CD14-positive monocyte (primary cell): ENCODE results near the gene CDC40. TPM values are rescaled to one million over a fixed set of nuclear protein-coding genes. Genes with fewer than 3 reads are reported as not detected.

Experiments
- DNase-seq, 3 donors: peaks; one replicate each; pipeline ENCODE4 v3.0.0-alpha.2; 2011 to 2022
- H2AFZ ChIP-seq: 2 replicates; pipeline ENCODE4 v1.6.0; 2012; ENCODE audit warnings: mild to moderate bottlenecking, low read depth, low read length, inconsistent platforms; ENCODE audit not compliant: insufficient read depth, poor library complexity, severe bottlenecking
- H3K27ac ChIP-seq, 2 donors: 1 replicate in 1 of 2; 2 replicates in 1 of 2; pipeline ENCODE4 v1.5.1; 2012 to 2013; ENCODE audit warnings: low read length in 2 of 2, control low read depth in 1 of 2, inconsistent platforms in 1 of 2, low read depth in 1 of 2, mild to moderate bottlenecking in 1 of 2
- H3K27me3 ChIP-seq, 2 donors: one replicate each; pipeline versions ENCODE4 v1.6.0 to v1.6.1; 2011 to 2013; ENCODE audit warnings: low read length in 2 of 2; ENCODE audit not compliant: control insufficient read depth in 2 of 2, insufficient read depth in 2 of 2
- H3K36me3 ChIP-seq, 2 donors: replicated peaks in 1 of 2; 1 replicate in 1 of 2; 2 replicates in 1 of 2; pipeline versions ENCODE4 v1.5.1 to v1.6.1; 2012 to 2013; ENCODE audit warnings: low read length in 2 of 2, control low read depth in 1 of 2, inconsistent platforms in 1 of 2, mild to moderate bottlenecking in 1 of 2; ENCODE audit not compliant: insufficient read depth in 2 of 2, control insufficient read depth in 1 of 2
- H3K4me1 ChIP-seq, 2 donors: 1 replicate in 1 of 2; 2 replicates in 1 of 2; pipeline versions ENCODE4 v1.5.1 to v1.6.1; 2012 to 2013; ENCODE audit warnings: low read length in 2 of 2, control low read depth in 1 of 2, inconsistent platforms in 1 of 2, mild to moderate bottlenecking in 1 of 2, moderate library complexity in 1 of 2; ENCODE audit not compliant: insufficient read depth in 2 of 2, control insufficient read depth in 1 of 2
- H3K4me2 ChIP-seq: replicated peaks from 2 replicates; pipeline ENCODE3; 2012; ENCODE audit warnings: low read length, moderate library complexity, mild to moderate bottlenecking; ENCODE audit not compliant: poor library complexity, severe bottlenecking; ENCODE audit errors: extremely low read depth
- H3K4me3 ChIP-seq, 3 experiments: fragments of 200-600 bp in 1 of 3; sonication (generic) in 1 of 3; replicated peaks in 1 of 3; 1 replicate in 2 of 3; 2 replicates in 1 of 3; pipeline ENCODE4 v1.5.1; 2011 to 2013; ENCODE audit warnings: low read length in 3 of 3, mild to moderate bottlenecking in 3 of 3, control low read depth in 2 of 3, low read depth in 2 of 3, inconsistent platforms in 1 of 3, moderate library complexity in 1 of 3
- H3K79me2 ChIP-seq: 2 replicates; pipeline ENCODE4 v1.6.0; 2012; ENCODE audit warnings: mild to moderate bottlenecking, control low read depth, inconsistent platforms, low read length, moderate library complexity; ENCODE audit not compliant: insufficient read depth
- H3K9ac ChIP-seq: 2 replicates; pipeline ENCODE4 v1.6.0; 2017; ENCODE audit warnings: low read length, mild to moderate bottlenecking; ENCODE audit not compliant: insufficient read depth, poor library complexity, severe bottlenecking
- H3K9me3 ChIP-seq, 2 donors: replicated peaks in 1 of 2; 1 replicate in 1 of 2; 2 replicates in 1 of 2; pipeline versions ENCODE4 v1.5.1 to v1.6.1; 2012 to 2013; ENCODE audit warnings: low read length in 2 of 2, control low read depth in 1 of 2; ENCODE audit not compliant: control insufficient read depth in 1 of 2, insufficient read depth in 1 of 2
- H4K20me1 ChIP-seq: 2 replicates; pipeline ENCODE4 v1.6.0; 2012; ENCODE audit warnings: mild to moderate bottlenecking, low read length, control low read depth, moderate library complexity; ENCODE audit not compliant: insufficient read depth
- H3K27ac Mint-ChIP-seq, 7 donors: one replicate each; pipeline ENCODE4 v1.8.0; 2020; ENCODE audit warnings: mild to moderate bottlenecking in 7 of 7, mixed read lengths in 7 of 7, moderate library complexity in 6 of 7, inconsistent platforms in 2 of 7
- H3K27me3 Mint-ChIP-seq, 3 donors: one replicate each; pipeline ENCODE4 v1.8.0; 2021 to 2022; ENCODE audit warnings: low read depth in 3 of 3, mild to moderate bottlenecking in 3 of 3, mixed read lengths in 3 of 3, moderate library complexity in 3 of 3, inconsistent platforms in 1 of 3
- H3K36me3 Mint-ChIP-seq, 2 donors: one replicate each; pipeline ENCODE4 v1.8.0; 2020; ENCODE audit warnings: mixed read lengths in 2 of 2, inconsistent platforms in 1 of 2, mild to moderate bottlenecking in 1 of 2
- H3K4me1 Mint-ChIP-seq: one replicate; pipeline ENCODE4 v1.8.0; 2020; ENCODE audit warnings: mild to moderate bottlenecking, mixed read lengths
- H3K4me3 Mint-ChIP-seq, 2 donors: one replicate each; pipeline ENCODE4 v1.8.0; 2020; ENCODE audit warnings: mild to moderate bottlenecking in 2 of 2, mixed read lengths in 2 of 2, moderate library complexity in 1 of 2
- H3K9me3 Mint-ChIP-seq, 7 donors: one replicate each; pipeline ENCODE4 v1.8.0; 2020 to 2022; ENCODE audit warnings: mixed read lengths in 7 of 7, mild to moderate bottlenecking in 6 of 7, moderate library complexity in 6 of 7, inconsistent platforms in 2 of 7
- WGBS: methylation state at CpG from one replicate; pipeline ENCODE4 v1.1.5; 2013; ENCODE audit warnings: missing lambda C conversion rate; ENCODE audit not compliant: insufficient coverage; 5-methylcytosine and 5-hydroxymethylcytosine counted together
- intact Hi-C, 2 donors: fragments of 100-400 bp; cut with micrococcal nuclease; formaldehyde crosslinking; loops; one replicate each; pipeline versions ENCODE4 v1.15.0 to v1.15.1; 2023
- polyA plus RNA-seq, 3 donors: library from polyadenylated mRNA; depleted of rRNA in 1 of 3; unstranded in 2 of 3; stranded (reverse) in 1 of 3; fragments of 300-500 nt in 2 of 3; fragments of >200 nt in 1 of 3; fragmentation: Illumina TruSeq in 2 of 3; gene quantifications; 1 replicate in 2 of 3; 2 replicates in 1 of 3; pipeline ENCODE4 v1.2.3, GENCODE V29; 2012 to 2021
- TF ChIP-seq, protein P1 (sequence below): fragments of 200-600 bp; IDR thresholded peaks from one replicate; pipeline ENCODE4 v1.8.0; 2022; ENCODE audit warnings: antibody characterized with exemption, mild to moderate bottlenecking

The CDC40 gene
- polyA plus RNA-seq, 3 donors, result 13.6 to 26.4 (median 17.0) TPM

DNA sequence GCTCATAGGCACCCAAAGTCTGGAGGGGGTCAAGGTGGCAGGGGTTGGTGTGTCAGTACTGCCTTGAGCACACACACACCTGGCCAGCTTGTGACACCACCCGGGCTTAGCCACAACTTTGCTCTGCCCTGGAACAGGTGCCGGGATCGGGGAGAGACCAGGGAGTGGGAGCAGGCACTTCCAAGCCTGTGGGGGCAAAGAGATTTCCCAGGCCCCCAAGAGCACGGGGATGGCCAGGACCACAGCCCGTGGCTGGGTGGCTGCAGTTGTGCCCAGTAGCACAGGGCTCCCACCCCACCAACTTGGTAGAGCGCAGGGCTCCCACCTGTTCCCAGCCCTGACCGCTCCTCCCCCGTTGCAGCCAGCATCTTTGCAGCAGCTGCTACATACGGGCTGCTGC lies 41.2 kb upstream of the CDC40 start:
- H3K9ac ChIP-seq, result no peak overlapping the region
- H3K36me3 ChIP-seq, result no peaks in the 10 kb centered on the region
- H3K27ac ChIP-seq, result no peak overlapping the region
- H3K4me3 Mint-ChIP-seq, result no peak overlapping the region
- no peaks in the 10 kb centered on the region for H3K79me2 ChIP-seq
- H3K4me1 ChIP-seq, result no peaks in the 10 kb centered on the region
- H3K4me1 Mint-ChIP-seq, result no peaks in the 10 kb centered on the region
- no peak overlapping the region for H2AFZ ChIP-seq
- no peak overlapping the region for H3K4me2 ChIP-seq
- WGBS, result 97% methylated on average over 9 of the region's 9 CpGs
- H3K9me3 Mint-ChIP-seq, result peaks cover 14 to 24% (median 21%) of the 10 kb centered on the region in 7 donors
- H3K27me3 ChIP-seq, result no peaks in the 10 kb centered on the region
- intact Hi-C loops, result no loop called here
- H3K36me3 Mint-ChIP-seq, result peaks cover 2 to 3% of the 10 kb centered on the region in 2 donors
- peaks cover 12 to 18% of the 10 kb centered on the region in 2 donors for H3K9me3 ChIP-seq
- TF ChIP-seq, protein P1, sequence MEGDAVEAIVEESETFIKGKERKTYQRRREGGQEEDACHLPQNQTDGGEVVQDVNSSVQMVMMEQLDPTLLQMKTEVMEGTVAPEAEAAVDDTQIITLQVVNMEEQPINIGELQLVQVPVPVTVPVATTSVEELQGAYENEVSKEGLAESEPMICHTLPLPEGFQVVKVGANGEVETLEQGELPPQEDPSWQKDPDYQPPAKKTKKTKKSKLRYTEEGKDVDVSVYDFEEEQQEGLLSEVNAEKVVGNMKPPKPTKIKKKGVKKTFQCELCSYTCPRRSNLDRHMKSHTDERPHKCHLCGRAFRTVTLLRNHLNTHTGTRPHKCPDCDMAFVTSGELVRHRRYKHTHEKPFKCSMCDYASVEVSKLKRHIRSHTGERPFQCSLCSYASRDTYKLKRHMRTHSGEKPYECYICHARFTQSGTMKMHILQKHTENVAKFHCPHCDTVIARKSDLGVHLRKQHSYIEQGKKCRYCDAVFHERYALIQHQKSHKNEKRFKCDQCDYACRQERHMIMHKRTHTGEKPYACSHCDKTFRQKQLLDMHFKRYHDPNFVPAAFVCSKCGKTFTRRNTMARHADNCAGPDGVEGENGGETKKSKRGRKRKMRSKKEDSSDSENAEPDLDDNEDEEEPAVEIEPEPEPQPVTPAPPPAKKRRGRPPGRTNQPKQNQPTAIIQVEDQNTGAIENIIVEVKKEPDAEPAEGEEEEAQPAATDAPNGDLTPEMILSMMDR, result no peak
- H3K4me3 ChIP-seq, result no peak overlapping the region
- DNase-seq, result no peak
- H4K20me1 ChIP-seq, result no peaks in the 10 kb centered on the region
- H3K27me3 Mint-ChIP-seq, result no peaks in the 10 kb centered on the region
- H3K27ac Mint-ChIP-seq, result no peak overlapping the region

- no peak for DNase-seq
- Mint-ChIP-seq H3K9me3 (peaks cover 11 to 26% (median 23%) of the 10 kb centered on the region in 7 donors), H3K36me3 (peaks cover 2 to 4% of the 10 kb centered on the region in 2 donors), H3K4me1 (no peaks in the 10 kb centered on the region), H3K4me3 (no peak overlapping the region), H3K27ac (no peak overlapping the region), H3K27me3 (no peaks in the 10 kb centered on the region)
- WGBS, result no CpG with 5 or more reads among the region's 2 CpGs
- Histone ChIP-seq H2AFZ (no peak overlapping the region), H3K9me3 (peaks cover 12 to 18% of the 10 kb centered on the region in 2 donors), H4K20me1 (no peaks in the 10 kb centered on the region), H3K4me3 (no peak overlapping the region), H3K4me2 (no peak overlapping the region), H3K27me3 (no peaks in the 10 kb centered on the region), H3K9ac (no peak overlapping the region), H3K27ac (no peak overlapping the region), H3K4me1 (no peaks in the 10 kb centered on the region), H3K36me3 (no peaks in the 10 kb centered on the region), H3K79me2 (no peaks in the 10 kb centered on the region)
- TF ChIP-seq, protein P1, result no peak
- intact Hi-C loops, result no loop called here
These were observed 39.6 kb upstream of the CDC40 start for GRCh38 chr6:110140650-110141049.
